ENCODE data around the gene CTDSPL2.
"Not testable (repeated sequence)": the region's sequence is repeated elsewhere in the genome, so short reads cannot be mapped to it uniquely, and the experiment has no call there.

CTDSPL2 gene

GRCh38 chr15:44550734-44551133 is 123.3 kb downstream of the CTDSPL2 start:
- H3K36me3 ChIP-seq (ENCODE audit: control insufficient read depth in 5 of 5, insufficient read depth in 5 of 5, low read length in 5 of 5): peaks cover 18 to 46% (median 29%) of the 10 kb centered on the region in 5 donors
- no peak overlapping the region for H3K27ac ChIP-seq (ENCODE audit: low read depth, low read length)
- no peak overlapping the region for H3K4me3 ChIP-seq (ENCODE audit: low read depth in 1 of 5, low read length in 5 of 5)
- H3K4me1 ChIP-seq (ENCODE audit: control insufficient read depth in 5 of 5, insufficient read depth in 5 of 5, low read length in 5 of 5): peaks cover 0 to 12% (median 8%) of the 10 kb centered on the region in 5 donors
- H3K27me3 ChIP-seq (ENCODE audit: control insufficient read depth in 5 of 5, insufficient read depth in 4 of 5, low read length in 5 of 5): no peaks in the 10 kb centered on the region
- no peaks in the 10 kb centered on the region for H3K9me3 ChIP-seq (ENCODE audit: control insufficient read depth in 5 of 5, low read length in 5 of 5)
- H3K9ac ChIP-seq (ENCODE audit: low read length in 5 of 5): no peak overlapping the region

DNA sequence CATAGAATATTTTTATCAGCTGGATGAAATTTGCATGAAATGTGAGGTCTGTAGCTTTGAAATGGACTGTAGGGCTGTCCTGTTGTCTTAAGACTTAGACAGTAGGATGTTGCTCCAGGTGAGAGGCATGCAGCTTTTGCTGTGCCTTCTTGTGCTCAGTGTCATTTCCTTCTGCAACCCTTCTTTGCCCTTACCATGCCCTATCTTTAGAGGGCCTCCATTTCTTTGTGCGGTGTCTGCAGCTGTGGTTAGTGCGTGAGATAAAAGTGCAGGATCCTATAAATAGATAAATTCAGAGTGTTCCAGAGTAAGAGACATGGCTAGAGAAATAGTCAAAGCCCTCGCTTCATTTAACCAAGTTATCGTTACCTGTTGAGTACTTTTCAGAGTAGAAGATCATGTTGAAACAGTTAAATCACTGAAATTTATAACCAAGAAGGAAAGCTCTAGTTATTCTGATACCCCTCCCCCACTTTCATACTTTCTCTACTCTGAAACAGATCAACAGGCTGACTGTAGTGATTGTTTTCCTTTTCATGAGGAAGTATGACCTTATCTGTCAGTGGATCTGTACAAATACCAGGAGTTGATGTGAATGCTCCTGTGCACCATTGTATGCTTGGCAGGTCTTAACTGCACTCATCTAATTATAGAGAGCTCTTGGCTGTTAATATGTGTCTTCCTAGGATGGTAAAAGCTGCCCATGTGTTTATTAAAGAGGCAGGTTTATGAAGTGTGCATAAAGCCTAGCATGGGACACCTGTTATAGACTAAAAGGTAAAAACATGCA is 127.7 kb downstream of the CTDSPL2 start:
- H3K9me3 ChIP-seq (ENCODE audit: control insufficient read depth in 5 of 5, low read length in 5 of 5): no peaks in the 10 kb centered on the region
- no peak overlapping the region for H3K27ac ChIP-seq (ENCODE audit: low read depth, low read length)
- H3K36me3 ChIP-seq (ENCODE audit: control insufficient read depth in 5 of 5, insufficient read depth in 5 of 5, low read length in 5 of 5): peaks cover 32 to 83% (median 60%) of the 10 kb centered on the region in 5 donors
- H3K9ac ChIP-seq (ENCODE audit: low read length in 5 of 5): no peak overlapping the region
- peaks cover 0 to 4% (median 2%) of the 10 kb centered on the region in 5 donors for H3K4me1 ChIP-seq (ENCODE audit: control insufficient read depth in 5 of 5, insufficient read depth in 5 of 5, low read length in 5 of 5)
- no peak overlapping the region for H3K4me3 ChIP-seq (ENCODE audit: low read depth in 1 of 5, low read length in 5 of 5)
- no peaks in the 10 kb centered on the region for H3K27me3 ChIP-seq (ENCODE audit: control insufficient read depth in 5 of 5, insufficient read depth in 4 of 5, low read length in 5 of 5)

- not testable (repeated sequence) for H3K27me3 ChIP-seq (ENCODE audit: control insufficient read depth in 5 of 5, insufficient read depth in 4 of 5, low read length in 5 of 5); H3K4me3 ChIP-seq (ENCODE audit: low read depth in 1 of 5, low read length in 5 of 5); H3K4me1 ChIP-seq (ENCODE audit: control insufficient read depth in 5 of 5, insufficient read depth in 5 of 5, low read length in 5 of 5); H3K9me3 ChIP-seq (ENCODE audit: control insufficient read depth in 5 of 5, low read length in 5 of 5); H3K27ac ChIP-seq (ENCODE audit: low read depth, low read length); H3K9ac ChIP-seq (ENCODE audit: low read length in 5 of 5)
- peaks cover 51 to 98% (median 84%) of the 10 kb centered on the region in 5 donors for H3K36me3 ChIP-seq (ENCODE audit: control insufficient read depth in 5 of 5, insufficient read depth in 5 of 5, low read length in 5 of 5)
Observed at GRCh38 chr15:44560926-44561325, 133.5 kb downstream of the CTDSPL2 start.

DNA sequence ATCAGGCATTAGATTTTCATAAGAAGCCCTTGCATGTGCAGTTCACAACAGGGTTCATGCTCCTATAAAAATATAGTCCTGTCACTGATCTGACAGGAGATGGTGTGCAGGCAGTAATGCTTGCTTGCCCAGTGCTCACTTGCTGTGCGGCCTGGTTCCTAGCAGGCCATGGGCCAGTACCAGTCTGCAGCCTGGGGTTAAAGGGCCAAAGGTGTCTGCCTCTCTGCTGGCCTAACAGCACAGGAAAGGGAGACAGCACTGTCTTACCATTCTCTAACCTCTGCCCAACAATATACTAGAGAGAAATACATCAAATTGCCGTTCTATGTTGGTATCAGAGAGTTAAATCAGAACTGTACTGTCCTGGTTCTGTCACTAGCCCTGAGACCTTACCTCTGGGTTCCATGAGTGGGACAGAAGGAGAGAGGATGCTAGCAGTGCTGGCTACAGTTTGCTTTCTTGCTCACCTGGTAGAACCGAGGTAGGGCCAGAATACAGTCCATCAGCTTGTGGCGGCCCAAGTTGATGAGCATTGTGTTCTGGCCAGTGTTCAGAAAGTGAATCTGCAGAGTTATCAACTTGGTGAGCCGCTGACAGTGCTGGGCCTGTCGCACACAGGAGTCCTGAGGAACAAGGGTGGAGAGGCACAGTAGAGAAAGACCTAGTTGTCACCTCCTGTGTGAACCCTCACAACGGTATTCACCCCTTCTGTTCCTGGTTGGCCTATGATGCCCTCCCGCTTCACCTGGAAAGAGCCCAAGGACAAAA is 138.1 kb downstream of the CTDSPL2 start:
- no peaks in the 10 kb centered on the region for H3K4me1 ChIP-seq (ENCODE audit: control insufficient read depth in 5 of 5, insufficient read depth in 5 of 5, low read length in 5 of 5)
- no peaks in the 10 kb centered on the region for H3K27me3 ChIP-seq (ENCODE audit: control insufficient read depth in 5 of 5, insufficient read depth in 4 of 5, low read length in 5 of 5)
- H3K27ac ChIP-seq (ENCODE audit: low read depth, low read length): no peak overlapping the region
- H3K9me3 ChIP-seq (ENCODE audit: control insufficient read depth in 5 of 5, low read length in 5 of 5): peaks cover 0 to 10% (median 8%) of the 10 kb centered on the region in 5 donors
- peaks cover 45 to 96% (median 81%) of the 10 kb centered on the region in 5 donors for H3K36me3 ChIP-seq (ENCODE audit: control insufficient read depth in 5 of 5, insufficient read depth in 5 of 5, low read length in 5 of 5)
- no peak overlapping the region for H3K9ac ChIP-seq (ENCODE audit: low read length in 5 of 5)
- H3K4me3 ChIP-seq (ENCODE audit: low read depth in 1 of 5, low read length in 5 of 5): no peak overlapping the region

DNA sequence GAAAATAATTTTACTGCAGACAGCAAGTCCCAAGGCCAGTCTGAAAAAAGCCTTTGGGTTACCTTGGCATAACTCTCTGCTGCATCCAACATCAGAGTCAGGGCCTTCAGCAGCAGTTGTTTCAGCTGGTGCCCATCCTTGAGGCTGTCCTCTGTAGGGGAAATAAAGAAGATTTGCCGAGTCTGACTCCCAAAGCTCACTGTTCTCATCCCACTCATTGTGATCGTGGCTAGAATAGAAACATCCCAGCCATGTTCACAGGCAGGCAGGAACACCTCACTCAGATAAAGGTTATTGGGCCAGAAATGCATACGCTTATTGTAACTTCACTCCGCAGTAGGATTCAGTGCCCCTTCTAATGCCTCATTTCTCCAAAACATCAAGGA is 138.7 kb downstream of the CTDSPL2 start:
- peaks cover 39 to 96% (median 81%) of the 10 kb centered on the region in 5 donors for H3K36me3 ChIP-seq (ENCODE audit: control insufficient read depth in 5 of 5, insufficient read depth in 5 of 5, low read length in 5 of 5)
- no peak overlapping the region for H3K4me3 ChIP-seq (ENCODE audit: low read depth in 1 of 5, low read length in 5 of 5)
- no peak overlapping the region for H3K9ac ChIP-seq (ENCODE audit: low read length in 5 of 5)
- H3K4me1 ChIP-seq (ENCODE audit: control insufficient read depth in 5 of 5, insufficient read depth in 5 of 5, low read length in 5 of 5): no peaks in the 10 kb centered on the region
- H3K27me3 ChIP-seq (ENCODE audit: control insufficient read depth in 5 of 5, insufficient read depth in 4 of 5, low read length in 5 of 5): no peaks in the 10 kb centered on the region
- no peak overlapping the region for H3K27ac ChIP-seq (ENCODE audit: low read depth, low read length)
- peaks cover 0 to 10% (median 8%) of the 10 kb centered on the region in 5 donors for H3K9me3 ChIP-seq (ENCODE audit: control insufficient read depth in 5 of 5, low read length in 5 of 5)

DNA sequence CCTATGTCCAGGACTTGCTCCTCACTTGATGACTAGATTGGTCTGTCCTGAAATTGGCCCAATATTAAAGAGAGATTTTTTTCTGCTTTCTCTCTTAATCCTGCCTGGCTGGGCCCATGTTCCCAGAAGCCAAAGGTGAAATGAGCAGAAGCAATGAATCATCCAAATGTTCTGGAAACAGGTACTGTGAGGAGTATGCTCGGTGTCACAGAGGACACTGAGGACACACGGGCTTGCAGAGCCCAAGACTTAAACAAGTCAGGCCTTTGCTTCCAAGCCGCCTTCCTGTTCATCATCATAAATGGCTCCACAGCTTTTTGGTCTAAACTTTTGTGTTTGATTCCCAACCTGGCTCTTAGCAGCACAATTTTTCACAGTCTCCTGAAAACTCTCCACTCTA is 140.9 kb downstream of the CTDSPL2 start:
- Histone ChIP-seq H3K4me1 (ENCODE audit: control insufficient read depth in 5 of 5, insufficient read depth in 5 of 5, low read length in 5 of 5) (peaks cover 0 to 7% (median 5%) of the 10 kb centered on the region in 5 donors), H3K27ac (ENCODE audit: low read depth, low read length) (no peak overlapping the region), H3K36me3 (ENCODE audit: control insufficient read depth in 5 of 5, insufficient read depth in 5 of 5, low read length in 5 of 5) (peaks cover 20 to 86% (median 70%) of the 10 kb centered on the region in 5 donors), H3K9ac (ENCODE audit: low read length in 5 of 5) (peak overlapping the region in 1 of 5 donors; percentile 15), H3K9me3 (ENCODE audit: control insufficient read depth in 5 of 5, low read length in 5 of 5) (peaks cover 0 to 10% (median 8%) of the 10 kb centered on the region in 5 donors), H3K4me3 (ENCODE audit: low read depth in 1 of 5, low read length in 5 of 5) (no peak overlapping the region), H3K27me3 (ENCODE audit: control insufficient read depth in 5 of 5, insufficient read depth in 4 of 5, low read length in 5 of 5) (no peaks in the 10 kb centered on the region)

DNA sequence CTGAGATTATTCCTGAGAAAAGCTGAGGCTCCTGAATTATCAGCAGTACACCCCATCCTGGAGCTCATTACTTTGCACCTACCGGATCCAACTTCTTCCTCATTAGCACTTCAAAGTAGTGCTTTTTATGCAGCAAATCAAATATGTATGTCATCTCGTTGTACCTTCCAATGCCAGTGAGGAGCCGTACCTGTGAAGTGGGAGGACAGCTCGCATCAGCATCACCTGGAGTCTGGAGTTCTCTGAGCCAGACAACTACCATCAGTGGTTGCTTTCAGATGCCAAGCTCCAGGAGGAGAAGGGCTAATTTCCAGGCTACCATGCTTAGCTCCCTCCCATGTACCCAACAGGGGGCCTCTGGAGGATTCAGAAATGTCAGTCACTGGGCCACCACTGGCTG is 141.9 kb downstream of the CTDSPL2 start:
- Histone ChIP-seq H3K27me3 (ENCODE audit: control insufficient read depth in 5 of 5, insufficient read depth in 4 of 5, low read length in 5 of 5) (no peaks in the 10 kb centered on the region), H3K36me3 (ENCODE audit: control insufficient read depth in 5 of 5, insufficient read depth in 5 of 5, low read length in 5 of 5) (peaks cover 19 to 83% (median 64%) of the 10 kb centered on the region in 5 donors), H3K9ac (ENCODE audit: low read length in 5 of 5) (no peak overlapping the region), H3K4me1 (ENCODE audit: control insufficient read depth in 5 of 5, insufficient read depth in 5 of 5, low read length in 5 of 5) (peaks cover 0 to 7% (median 5%) of the 10 kb centered on the region in 5 donors), H3K9me3 (ENCODE audit: control insufficient read depth in 5 of 5, low read length in 5 of 5) (peaks cover 0 to 10% (median 8%) of the 10 kb centered on the region in 5 donors), H3K4me3 (ENCODE audit: low read depth in 1 of 5, low read length in 5 of 5) (no peak overlapping the region), H3K27ac (ENCODE audit: low read depth, low read length) (no peak overlapping the region)

- no peak overlapping the region for H3K27ac ChIP-seq (ENCODE audit: low read depth, low read length)
- H3K36me3 ChIP-seq (ENCODE audit: control insufficient read depth in 5 of 5, insufficient read depth in 5 of 5, low read length in 5 of 5): peaks cover 12 to 81% (median 59%) of the 10 kb centered on the region in 5 donors
Observed at GRCh38 chr15:44570361-44570760, 142.9 kb downstream of the CTDSPL2 start.

GRCh38 chr15:44573386-44573785 is 146.0 kb downstream of the CTDSPL2 start:
- Histone ChIP-seq H3K27ac (ENCODE audit: low read depth, low read length) (no peak overlapping the region), H3K9me3 (ENCODE audit: control insufficient read depth in 5 of 5, low read length in 5 of 5) (no peaks in the 10 kb centered on the region), H3K27me3 (ENCODE audit: control insufficient read depth in 5 of 5, insufficient read depth in 4 of 5, low read length in 5 of 5) (no peaks in the 10 kb centered on the region), H3K36me3 (ENCODE audit: control insufficient read depth in 5 of 5, insufficient read depth in 5 of 5, low read length in 5 of 5) (peaks cover 0 to 53% (median 35%) of the 10 kb centered on the region in 5 donors), H3K9ac (ENCODE audit: low read length in 5 of 5) (peak overlapping the region in 1 of 5 donors; percentile 32), H3K4me1 (ENCODE audit: control insufficient read depth in 5 of 5, insufficient read depth in 5 of 5, low read length in 5 of 5) (peaks cover 0 to 7% (median 5%) of the 10 kb centered on the region in 5 donors), H3K4me3 (ENCODE audit: low read depth in 1 of 5, low read length in 5 of 5) (no peak overlapping the region)

More at GRCh38 chr15:44570361-44570760, 142.9 kb downstream of the CTDSPL2 start:
- Histone ChIP-seq H3K9ac (ENCODE audit: low read length in 5 of 5) (no peak overlapping the region), H3K9me3 (ENCODE audit: control insufficient read depth in 5 of 5, low read length in 5 of 5) (peaks cover 0 to 4% (median 4%) of the 10 kb centered on the region in 5 donors), H3K27me3 (ENCODE audit: control insufficient read depth in 5 of 5, insufficient read depth in 4 of 5, low read length in 5 of 5) (no peaks in the 10 kb centered on the region), H3K4me3 (ENCODE audit: low read depth in 1 of 5, low read length in 5 of 5) (no peak overlapping the region), H3K4me1 (ENCODE audit: control insufficient read depth in 5 of 5, insufficient read depth in 5 of 5, low read length in 5 of 5) (peaks cover 0 to 7% (median 5%) of the 10 kb centered on the region in 5 donors)

GRCh38 chr15:44574734-44575133 is 147.3 kb downstream of the CTDSPL2 start:
- Histone ChIP-seq H3K9ac (ENCODE audit: low read length in 5 of 5) (no peak overlapping the region), H3K4me1 (ENCODE audit: control insufficient read depth in 5 of 5, insufficient read depth in 5 of 5, low read length in 5 of 5) (peaks cover 0 to 8% (median 6%) of the 10 kb centered on the region in 5 donors), H3K36me3 (ENCODE audit: control insufficient read depth in 5 of 5, insufficient read depth in 5 of 5, low read length in 5 of 5) (peaks cover 3 to 44% (median 29%) of the 10 kb centered on the region in 5 donors), H3K27ac (ENCODE audit: low read depth, low read length) (no peak overlapping the region), H3K4me3 (ENCODE audit: low read depth in 1 of 5, low read length in 5 of 5) (no peak overlapping the region), H3K27me3 (ENCODE audit: control insufficient read depth in 5 of 5, insufficient read depth in 4 of 5, low read length in 5 of 5) (no peaks in the 10 kb centered on the region), H3K9me3 (ENCODE audit: control insufficient read depth in 5 of 5, low read length in 5 of 5) (no peaks in the 10 kb centered on the region)
